Endothelial cell of umbilical vein (primary cell): ENCODE measurements around the gene NR4A1. TPM values are rescaled to one million over a fixed set of nuclear protein-coding genes. Genes with fewer than 3 reads are reported as not detected.

Experiments used
- BruUV-seq: library from RNA; stranded (reverse); fragments of 400-500 nt; replicated peaks from 2 replicates; lab custom pipeline; 2021; lab: Mats Ljungman, UMichigan
- CTCF ChIA-PET: fragments of 300-600, 350-600 bp; sonication (Branson Sonifier 250); formaldehyde crosslinking; loops from one replicate; lab custom pipeline; 2021; ENCODE audit warnings: antibody characterized with exemption, inconsistent platforms; lab: Charles Lee
- POLR2A ChIA-PET: fragments of 300-600, 350-600 bp; sonication (Branson Sonifier 250); formaldehyde crosslinking; loops from one replicate; lab custom pipeline; 2021; ENCODE audit warnings: antibody characterized with exemption, inconsistent platforms; lab: Charles Lee
- DNase-seq: peaks from one replicate; pipeline ENCODE4 v3.0.0-alpha.2; 2011; ENCODE audit warnings: low read depth, low spot score
- FAIRE-seq: peaks from 2 replicates; lab custom pipeline; 2011; peaks lifted over from hg19 to GRCh38; lab: Jason Lieb, UNC
- H2AFZ ChIP-seq: 2 replicates; pipeline ENCODE4 v1.6.0; 2012; ENCODE audit warnings: low read depth, low read length, control low read depth, inconsistent platforms
- H3K27ac ChIP-seq: 2 replicates; pipeline ENCODE4 v1.5.1; 2011; ENCODE audit warnings: low read depth, mild to moderate bottlenecking, control low read depth, low read length, moderate library complexity; ENCODE audit not compliant: insufficient read depth
- H3K27me3 ChIP-seq, 2 experiments: 2 replicates each; pipeline versions ENCODE4 v1.6.0 to v1.6.1; 2011; ENCODE audit warnings: low read length in 2 of 2, mixed read lengths in 1 of 2; ENCODE audit not compliant: control insufficient read depth in 2 of 2, insufficient read depth in 2 of 2
- H3K36me3 ChIP-seq, 2 experiments: 2 replicates in 1 of 2; 3 replicates in 1 of 2; pipeline ENCODE4 v1.5.1; 2011; ENCODE audit warnings: low read length in 2 of 2, mild to moderate bottlenecking in 1 of 2, moderate library complexity in 1 of 2; ENCODE audit not compliant: control insufficient read depth in 2 of 2, insufficient read depth in 2 of 2; ENCODE audit errors: extremely low read depth in 1 of 2
- H3K4me1 ChIP-seq: 3 replicates; pipeline ENCODE4 v1.5.1; 2011; ENCODE audit warnings: mild to moderate bottlenecking, low read length; ENCODE audit not compliant: control insufficient read depth, insufficient read depth; ENCODE audit errors: extremely low read depth
- H3K4me2 ChIP-seq: 2 replicates; pipeline ENCODE4 v1.6.1; 2011; ENCODE audit warnings: low read length, control low read depth, mixed read lengths; ENCODE audit not compliant: insufficient read depth
- H3K4me3 ChIP-seq, 3 experiments: fragments of 200-600 bp in 1 of 3; sonication (generic), shearing (Covaris generic) in 1 of 3; replicated peaks in 1 of 3; 2 replicates each; pipeline ENCODE4 v1.5.1; 2011 to 2016; ENCODE audit warnings: control low read depth in 3 of 3, low read length in 3 of 3, mild to moderate bottlenecking in 2 of 3, inconsistent platforms in 1 of 3, low read depth in 1 of 3, moderate library complexity in 1 of 3; ENCODE audit not compliant: insufficient read depth in 1 of 3
- H3K79me2 ChIP-seq: 2 replicates; pipeline ENCODE4 v1.6.0; 2012; ENCODE audit warnings: low read length, inconsistent platforms; ENCODE audit not compliant: control insufficient read depth, insufficient read depth
- H3K9ac ChIP-seq: replicated peaks from 2 replicates; pipeline ENCODE3; 2011; ENCODE audit warnings: low read length, control low read depth; ENCODE audit not compliant: insufficient read depth; ENCODE audit errors: extremely low read depth
- H3K9me1 ChIP-seq: replicated peaks from 3 replicates; pipeline ENCODE4 v1.6.0; 2011; ENCODE audit warnings: mild to moderate bottlenecking, low read length; ENCODE audit not compliant: control insufficient read depth, insufficient read depth; ENCODE audit errors: extremely low read depth
- H3K9me3 ChIP-seq: replicated peaks from 2 replicates; pipeline ENCODE4 v1.5.1; 2012; ENCODE audit warnings: low read length, inconsistent platforms; ENCODE audit not compliant: control insufficient read depth, insufficient read depth
- H4K20me1 ChIP-seq: replicated peaks from 2 replicates; pipeline ENCODE3; 2011; ENCODE audit warnings: mild to moderate bottlenecking, low read length; ENCODE audit not compliant: control insufficient read depth, insufficient read depth; ENCODE audit errors: extremely low read depth
- CTCF ChIP-seq, 2 donors: IDR thresholded peaks; 1 replicate in 1 of 2; 2 replicates in 1 of 2; pipeline ENCODE4 v1.5.1; 2011; ENCODE audit warnings: low read length in 2 of 2, mild to moderate bottlenecking in 2 of 2, moderate library complexity in 2 of 2, control low read depth in 1 of 2, inconsistent platforms in 1 of 2, low read depth in 1 of 2; ENCODE audit not compliant: insufficient read depth in 1 of 2; ENCODE audit errors: extremely low read depth in 1 of 2
- EZH2 ChIP-seq: IDR thresholded peaks from 2 replicates; pipeline ENCODE4 v1.6.1; 2012; ENCODE audit warnings: borderline replicate concordance, low read depth, mild to moderate bottlenecking, moderate library complexity, low read length, inconsistent platforms; ENCODE audit not compliant: severe bottlenecking
- FOS ChIP-seq: IDR thresholded peaks from 2 replicates; pipeline ENCODE4 v1.6.1; 2011; ENCODE audit warnings: mild to moderate bottlenecking, low read length, moderate library complexity, borderline replicate concordance; ENCODE audit not compliant: insufficient read depth
- GATA2 ChIP-seq: IDR thresholded peaks from 2 replicates; pipeline ENCODE4 v1.7.0; 2011; ENCODE audit warnings: low read depth, mild to moderate bottlenecking, moderate library complexity, mixed read lengths, low read length; ENCODE audit not compliant: insufficient read length, insufficient read depth
- JUN ChIP-seq: IDR thresholded peaks from 2 replicates; pipeline ENCODE4 v1.6.1; 2011; ENCODE audit warnings: borderline replicate concordance, low read depth; ENCODE audit not compliant: insufficient read length, insufficient read depth
- MAX ChIP-seq: IDR thresholded peaks from 2 replicates; pipeline ENCODE4 v1.6.1; 2011; ENCODE audit not compliant: insufficient read depth, insufficient read length
- MYC ChIP-seq: IDR thresholded peaks from one replicate; pipeline ENCODE4 v1.6.1; 2011; ENCODE audit warnings: mild to moderate bottlenecking, low read depth, low read length
- POLR2A ChIP-seq: IDR thresholded peaks from 2 replicates; pipeline ENCODE4 v1.6.1; 2012; ENCODE audit warnings: low read depth, mild to moderate bottlenecking, control low read depth, low read length
- POLR2AphosphoS5 ChIP-seq: IDR thresholded peaks from 2 replicates; pipeline ENCODE4 v1.6.1; 2012; ENCODE audit warnings: low read depth, mild to moderate bottlenecking, control low read depth, low read length, moderate library complexity; ENCODE audit not compliant: insufficient read depth
- dilution Hi-C: fragments of 300-500 bp; cut with MboI; formaldehyde crosslinking; loops from one replicate; pipeline ENCODE4 v1.15.0; 2019; ENCODE audit warnings: low sequenced_read_pairs; ENCODE audit not compliant: extremely low pct_ligation_motif_present
- intact Hi-C: fragments of 100-400 bp; cut with micrococcal nuclease; formaldehyde crosslinking; loops from one replicate; pipeline ENCODE4 v1.10.0; 2022
- polyA plus RNA-seq, 4 experiments: library from polyadenylated mRNA; depleted of rRNA in 3 of 4; stranded (reverse) in 3 of 4; unstranded in 1 of 4; fragments of >200 nt; gene quantifications; 2 replicates each; pipeline versions ENCODE4 v1.2.1 to v1.2.3, GENCODE V29; 2011 to 2012; ENCODE audit warnings: missing spikeins in 1 of 4
- total RNA-seq: library from RNA; stranded (reverse); gene quantifications from 2 replicates; pipeline ENCODE4 v1.2.3, GENCODE V29; 2021

The NR4A1 gene
- total and polyA plus RNA-seq, 2 donors (not counting 3 experiments of a cell fraction or from before 2014, with no cell fraction given) = 6.8 to 18.2 TPM

GRCh38 chr12:52054231-52054832 is 3.1 kb downstream of the NR4A1 start:
- no peak for FAIRE-seq
- Histone ChIP-seq H3K9me1 (no peaks in the 10 kb centered on the region), H3K36me3 (no peaks in the 10 kb centered on the region), H3K4me3 (no peak overlapping the region), H3K4me2 (no peak overlapping the region), H3K9me3 (no peaks in the 10 kb centered on the region), H3K4me1 (peaks cover 17% of the 10 kb centered on the region), H4K20me1 (no peaks in the 10 kb centered on the region), H2AFZ (no peak overlapping the region), H3K9ac (no peak overlapping the region), H3K27ac (no peak overlapping the region), H3K27me3 (no peaks in the 10 kb centered on the region), H3K79me2 (no peaks in the 10 kb centered on the region)
- BruUV-seq = no TSS peak
- CTCF ChIA-PET = interaction anchor here (1.1 to 1.2 kb wide), 2 partner anchors 22 to 29 kb away, joined by 3 to 9 read pairs; no protein-coding TSS in a partner anchor
- POLR2A ChIA-PET = no interaction called here
- no peak for TF ChIP-seq JUN
- no peak for TF ChIP-seq FOS
- no peak for TF ChIP-seq CTCF (IDR thresholded peaks at IDR 0.05; ENCODE audit: extremely low read depth in 1 of 2, insufficient read depth in 1 of 2, low read depth in 1 of 2, low read length in 2 of 2)
- no peak for TF ChIP-seq GATA2
- TF ChIP-seq EZH2 = no peak
- TF ChIP-seq MAX = no peak
- TF ChIP-seq POLR2AphosphoS5 = no peak
- TF ChIP-seq MYC = no peak
- no peak for TF ChIP-seq POLR2A
- dilution Hi-C loops (no loop called here), intact Hi-C loops (no loop called here)
- no peak for DNase-seq
